BJ (cell line): Measurements from ENCODE around the gene S1PR3. TPM values are rescaled to one million over a fixed set of nuclear protein-coding genes. Genes with fewer than 3 reads are reported as not detected.

Experiments used
- CTCF ChIA-PET: fragments of 350-600 bp; formaldehyde crosslinking; extraction: SDS; loops from one replicate; lab custom pipeline; 2021; ENCODE audit warnings: antibody characterized with exemption, inconsistent platforms; lab: Yijun Ruan, JAX
- POLR2A ChIA-PET: fragments of 300-600 bp; sonication (Branson Sonifier 250); formaldehyde crosslinking; extraction: SDS; loops from one replicate; lab custom pipeline; 2021; ENCODE audit warnings: antibody characterized with exemption; lab: Charles Lee
- DNase-seq: peaks from one replicate; pipeline ENCODE4 v3.0.0-alpha.2; 2011; ENCODE audit warnings: low read depth
- H3K27me3 ChIP-seq: 2 replicates; pipeline ENCODE4 v1.6.0; 2011; ENCODE audit warnings: low read length; ENCODE audit not compliant: control insufficient read depth, insufficient read depth
- H3K36me3 ChIP-seq: 2 replicates; pipeline ENCODE4 v1.5.1; 2011; ENCODE audit warnings: low read length; ENCODE audit not compliant: control insufficient read depth, insufficient read depth
- H3K4me3 ChIP-seq: 2 replicates; pipeline ENCODE4 v1.5.1; 2011; ENCODE audit warnings: low read depth, mild to moderate bottlenecking, control low read depth, low read length
- CTCF ChIP-seq: IDR thresholded peaks from 2 replicates; pipeline ENCODE4 v1.5.1; 2011; ENCODE audit warnings: low read depth, mild to moderate bottlenecking, control low read depth, inconsistent platforms, low read length, moderate library complexity; ENCODE audit not compliant: insufficient read depth
- polyA plus RNA-seq: library from polyadenylated mRNA; depleted of rRNA; stranded (reverse); fragments of >200 nt; gene quantifications from 2 replicates; pipeline ENCODE4 v1.2.3, GENCODE V29; 2011

Gene S1PR3
- polyA plus RNA-seq, 1 experiment: 20.3 TPM

GRCh38 chr9:88952976-88953375 is 38.3 kb upstream of the S1PR3 start:
- ChIA-PET CTCF (interaction anchor here (0.9 to 1.1 kb wide), 2 partner anchors 15 to 16 kb away, joined by 3 read pairs; no protein-coding TSS in a partner anchor), POLR2A (no interaction called here)
- Histone ChIP-seq H3K27me3 (no peaks in the 10 kb centered on the region; the same call in none of the 2 replicates), H3K4me3 (no peak overlapping the region), H3K36me3 (no peaks in the 10 kb centered on the region)
- DNase-seq: no peak
- no peak for TF ChIP-seq CTCF

- H3K4me3 ChIP-seq: no peak overlapping the region
- ChIA-PET POLR2A (no interaction called here), CTCF (interaction anchor here (0.7 to 1.1 kb wide), 3 partner anchors 14 to 16 kb away, joined by 3 to 4 read pairs (median 3); no protein-coding TSS in a partner anchor)
- no peaks in the 10 kb centered on the region for H3K36me3 ChIP-seq
- H3K27me3 ChIP-seq: no peaks in the 10 kb centered on the region; the same call in none of the 2 replicates
- no peak for TF ChIP-seq CTCF
- DNase-seq: no peak
Observed at GRCh38 chr9:88953381-88954029, 37.8 kb upstream of the S1PR3 start.

GRCh38 chr9:88954066-88954465 is 37.2 kb upstream of the S1PR3 start:
- TF ChIP-seq CTCF: no peak
- no peak overlapping the region for H3K4me3 ChIP-seq
- no peaks in the 10 kb centered on the region for H3K36me3 ChIP-seq
- ChIA-PET POLR2A (no interaction called here), CTCF (interaction anchor here (0.5 to 0.7 kb wide), 2 partner anchors 8 to 13 kb away, joined by 3 to 4 read pairs; no protein-coding TSS in a partner anchor)
- no peak for DNase-seq
- H3K27me3 ChIP-seq: no peaks in the 10 kb centered on the region; the same call in none of the 2 replicates

GRCh38 chr9:88957526-88957925 is 33.7 kb upstream of the S1PR3 start:
- DNase-seq: no peak
- POLR2A ChIA-PET: no interaction called here
- Histone ChIP-seq H3K4me3 (no peak overlapping the region), H3K36me3 (no peaks in the 10 kb centered on the region), H3K27me3 (peaks cover 2% of the 10 kb centered on the region)
- CTCF ChIA-PET: no interaction called here
- TF ChIP-seq CTCF: no peak

- no peaks in the 10 kb centered on the region for H3K36me3 ChIP-seq
- POLR2A ChIA-PET: no interaction called here
- CTCF ChIA-PET: no interaction called here
Observed at GRCh38 chr9:88959727-88960469, 31.4 kb upstream of the S1PR3 start.

More at GRCh38 chr9:88959727-88960469, 31.4 kb upstream of the S1PR3 start:
- peaks cover 2% of the 10 kb centered on the region for H3K27me3 ChIP-seq
- H3K4me3 ChIP-seq: no peak overlapping the region
- DNase-seq: no peak
- TF ChIP-seq CTCF: no peak
